Activated CD8-positive, alpha-beta T cell treated with anti-CD3 and anti-CD28 coated beads for 36 hours (primary cell): ENCODE measurements around the gene APBB1. TPM values are rescaled to one million over a fixed set of nuclear protein-coding genes. Genes with fewer than 3 reads are reported as not detected.
A peak's percentile ranks its signal among the peaks of the same experiment; 100 is the strongest.

Source experiments
- ATAC-seq: fragments of 200-7000 bp; cut with Tn5 transposase; one replicate; pipeline ENCODE4 v1.10.0; 2021; ENCODE audit warnings: mild to moderate bottlenecking, moderate library complexity
- CTCF ChIA-PET: fragments of 350-600 bp; sonication (Branson Sonifier 250); formaldehyde crosslinking; loops from one replicate; lab custom pipeline; 2021; ENCODE audit warnings: antibody characterized with exemption; lab: Charles Lee
- POLR2A ChIA-PET: fragments of 350-600 bp; sonication (Branson Sonifier 250); formaldehyde crosslinking; loops from one replicate; lab custom pipeline; 2021; ENCODE audit warnings: antibody characterized with exemption; lab: Charles Lee
- DNase-seq: peaks from one replicate; pipeline ENCODE4 v3.0.0-alpha.2; 2020
- H3K27ac Mint-ChIP-seq: one replicate; pipeline ENCODE4 v1.8.0; 2021; ENCODE audit warnings: mild to moderate bottlenecking, mixed read lengths
- H3K27me3 Mint-ChIP-seq: one replicate; pipeline ENCODE4 v1.8.0; 2021; ENCODE audit warnings: mixed read lengths
- H3K36me3 Mint-ChIP-seq: one replicate; pipeline ENCODE4 v1.8.0; 2021; ENCODE audit warnings: low read depth, mixed read lengths
- H3K4me1 Mint-ChIP-seq: one replicate; pipeline ENCODE4 v1.8.0; 2021; ENCODE audit warnings: low read depth, mixed read lengths
- H3K4me3 Mint-ChIP-seq: one replicate; pipeline ENCODE4 v1.8.0; 2021; ENCODE audit warnings: mild to moderate bottlenecking, moderate library complexity, mixed read lengths
- H3K9me3 Mint-ChIP-seq: one replicate; pipeline ENCODE4 v1.8.0; 2021; ENCODE audit warnings: mixed read lengths
- CTCF ChIP-seq: fragments of 200-600 bp; IDR thresholded peaks from one replicate; pipeline ENCODE4 v1.8.0; 2022; ENCODE audit warnings: antibody characterized with exemption, mild to moderate bottlenecking
- intact Hi-C: fragments of 100-400 bp; cut with micrococcal nuclease; formaldehyde crosslinking; loops from one replicate; pipeline ENCODE4 v1.10.0; 2022
- total RNA-seq, 2 experiments: library from RNA; stranded (reverse); gene quantifications; one replicate each; pipeline ENCODE4 v1.2.3, GENCODE V29; 2021

Gene APBB1
- total RNA-seq, 2 experiments from 2014 or later, result 28.1 to 31.1 TPM

- peak; percentile 96 for TF ChIP-seq CTCF
- Mint-ChIP-seq H3K9me3 (no peaks in the 10 kb centered on the region), H3K4me1 (no peaks in the 10 kb centered on the region), H3K36me3 (no peaks in the 10 kb centered on the region), H3K27ac (no peak overlapping the region), H3K27me3 (no peaks in the 10 kb centered on the region), H3K4me3 (no peak overlapping the region)
- ATAC-seq (peak; percentile 90), DNase-seq (peak; percentile 67)
- intact Hi-C loops, result loop anchor here (1.0 kb wide), 1 partner anchor 64 kb away; no protein-coding TSS in a partner anchor
- ChIA-PET POLR2A (interaction anchor here (1.0 to 1.3 kb wide), 4 partner anchors 24 to 64 kb away, joined by 3 to 5 read pairs (median 4); partner anchors contain the start of gene SMPD1), CTCF (interaction anchor here (0.6 to 14.5 kb wide), 51 partner anchors 10 to 765 kb away, joined by 3 to 652 read pairs (median 6); partner anchors contain the start of genes APBB1, ARFIP2, SMPD1 and TIMM10B)
Measured at GRCh38 chr11:6443269-6444003, 24.5 kb upstream of the APBB1 start.

- Mint-ChIP-seq H3K4me1 (no peaks in the 10 kb centered on the region), H3K27ac (no peak overlapping the region), H3K9me3 (no peaks in the 10 kb centered on the region), H3K36me3 (no peaks in the 10 kb centered on the region), H3K27me3 (no peaks in the 10 kb centered on the region), H3K4me3 (no peak overlapping the region)
- ChIA-PET POLR2A (interaction anchor here (1.3 kb wide), 1 partner anchor 37 kb away, joined by 4 read pairs; no protein-coding TSS in a partner anchor), CTCF (interaction anchor here (0.7 to 14.5 kb wide), 19 partner anchors 9 to 125 kb away, joined by 3 to 652 read pairs (median 13); partner anchors contain the start of gene APBB1)
- TF ChIP-seq CTCF, result no peak
- DNase-seq (no peak), ATAC-seq (no peak)
- intact Hi-C loops, result no loop called here
Measured at GRCh38 chr11:6442441-6442840, 23.5 kb upstream of the APBB1 start.

- Mint-ChIP-seq H3K4me1 (peaks cover under 1% of the 10 kb centered on the region), H3K27ac (no peak within 1 kb of the TSS), H3K36me3 (no peaks in the 10 kb centered on the region), H3K4me3 (no peak within 1 kb of the TSS), H3K27me3 (no peaks in the 10 kb centered on the region), H3K9me3 (no peaks in the 10 kb centered on the region)
- no peak for ATAC-seq
- DNase-seq, result no peak
- POLR2A ChIA-PET, result interaction anchor here (0.7 to 1.5 kb wide), 4 partner anchors 12 to 62 kb away, joined by 3 read pairs; no protein-coding TSS in a partner anchor
- intact Hi-C loops, result no loop called here
- no peak for TF ChIP-seq CTCF
- CTCF ChIA-PET, result interaction anchor here (0.7 to 14.5 kb wide), 9 partner anchors 8 to 88 kb away, joined by 3 to 652 read pairs (median 4); partner anchors contain the start of gene TRIM3
Measured at GRCh38 chr11:6440906-6441358, 22.0 kb upstream of the APBB1 start, which contains the start of gene HPX. Gene HPX, minus strand, starts transcription at chr11:6440987. Its CDS starts 24 bp downstream, at chr11:6440963.

GRCh38 chr11:6438979-6439571, 20.2 kb upstream of the APBB1 start:
- Mint-ChIP-seq H3K27me3 (no peaks in the 10 kb centered on the region), H3K36me3 (no peaks in the 10 kb centered on the region), H3K27ac (no peak overlapping the region), H3K4me3 (no peak overlapping the region), H3K4me1 (peaks cover 3% of the 10 kb centered on the region), H3K9me3 (no peaks in the 10 kb centered on the region)
- ChIA-PET CTCF (interaction anchor here (0.7 to 14.5 kb wide), 16 partner anchors 9 to 89 kb away, joined by 3 to 652 read pairs (median 4); partner anchors contain the start of gene APBB1), POLR2A (interaction anchor here (1.0 to 1.1 kb wide), 2 partner anchors 20 to 61 kb away, joined by 3 read pairs; partner anchors contain the start of gene APBB1)
- intact Hi-C loops, result no loop called here
- DNase-seq (peak; percentile 51), ATAC-seq (peak; percentile 40)
- TF ChIP-seq CTCF, result peak; percentile 55
